Naive thymus-derived CD4-positive, alpha-beta T cell (primary cell): Measurements from ENCODE around the gene PPP2R5A. TPM values are rescaled to one million over a fixed set of nuclear protein-coding genes. Genes with fewer than 3 reads are reported as not detected.
A peak's percentile ranks its signal among the peaks of the same experiment; 100 is the strongest.

Source experiments
- ATAC-seq: fragments of 150-1000 bp; cut with Tn5 transposase; 2 replicates; pipeline ENCODE4 v1.10.0; 2021; ENCODE audit warnings: mild to moderate bottlenecking, moderate library complexity
- CTCF ChIA-PET: fragments of 350-600 bp; sonication (Branson Sonifier 250); formaldehyde crosslinking; loops from one replicate; lab custom pipeline; 2021; ENCODE audit warnings: antibody characterized with exemption; lab: Charles Lee
- POLR2A ChIA-PET: fragments of 350-600 bp; sonication (Branson Sonifier 250); formaldehyde crosslinking; loops from one replicate; lab custom pipeline; 2021; ENCODE audit warnings: antibody characterized with exemption, inconsistent platforms; lab: Charles Lee
- DNase-seq, 9 donors: peaks; one replicate each; pipeline versions ENCODE4 v3.0.0 to v3.0.0-alpha.2; 2020 to 2022; ENCODE audit warnings: mixed read lengths in 1 of 9
- H3K27ac ChIP-seq: one replicate; pipeline ENCODE4 v1.7.0; 2013; ENCODE audit warnings: mild to moderate bottlenecking, low read depth, low read length, moderate library complexity
- H3K27me3 ChIP-seq, 2 donors: one replicate each; pipeline ENCODE4 v1.7.0; 2013; ENCODE audit warnings: low read length in 2 of 2, mild to moderate bottlenecking in 2 of 2, moderate library complexity in 2 of 2; ENCODE audit not compliant: control insufficient read depth in 2 of 2, insufficient read depth in 2 of 2
- H3K36me3 ChIP-seq, 3 experiments: 1 replicate in 2 of 3; 2 replicates in 1 of 3; pipeline ENCODE4 v1.7.0; 2013; ENCODE audit warnings: low read length in 3 of 3, mild to moderate bottlenecking in 3 of 3, moderate library complexity in 1 of 3; ENCODE audit not compliant: insufficient read depth in 3 of 3, control insufficient read depth in 2 of 3
- H3K4me1 ChIP-seq, 2 donors: one replicate each; pipeline ENCODE4 v1.7.0; 2013; ENCODE audit warnings: low read length in 2 of 2, mild to moderate bottlenecking in 2 of 2, moderate library complexity in 1 of 2; ENCODE audit not compliant: control insufficient read depth in 2 of 2, insufficient read depth in 2 of 2
- H3K4me3 ChIP-seq: 2 replicates; pipeline ENCODE4 v1.7.0; 2013; ENCODE audit warnings: mild to moderate bottlenecking, low read length
- H3K9me3 ChIP-seq, 3 experiments: 1 replicate in 2 of 3; 2 replicates in 1 of 3; pipeline ENCODE4 v1.7.0; 2013; ENCODE audit warnings: low read length in 3 of 3; ENCODE audit not compliant: control insufficient read depth in 2 of 3
- H3K27ac Mint-ChIP-seq, 9 donors: one replicate each; pipeline ENCODE4 v1.8.0; 2020 to 2022; ENCODE audit warnings: mixed read lengths in 9 of 9, mild to moderate bottlenecking in 8 of 9, moderate library complexity in 5 of 9, inconsistent platforms in 2 of 9
- H3K27me3 Mint-ChIP-seq, 5 donors: one replicate each; pipeline ENCODE4 v1.8.0; 2021 to 2022; ENCODE audit warnings: mixed read lengths in 5 of 5, mild to moderate bottlenecking in 1 of 5
- H3K36me3 Mint-ChIP-seq, 5 donors: one replicate each; pipeline ENCODE4 v1.8.0; 2020 to 2022; ENCODE audit warnings: mixed read lengths in 5 of 5, mild to moderate bottlenecking in 3 of 5, inconsistent platforms in 1 of 5
- H3K4me1 Mint-ChIP-seq, 7 donors: one replicate each; pipeline ENCODE4 v1.8.0; 2020 to 2022; ENCODE audit warnings: mixed read lengths in 7 of 7, mild to moderate bottlenecking in 3 of 7, inconsistent platforms in 1 of 7
- H3K4me3 Mint-ChIP-seq, 10 donors: one replicate each; pipeline ENCODE4 v1.8.0; 2020 to 2022; ENCODE audit warnings: mild to moderate bottlenecking in 10 of 10, mixed read lengths in 10 of 10, moderate library complexity in 6 of 10, inconsistent platforms in 2 of 10
- H3K9me3 Mint-ChIP-seq, 11 donors: one replicate each; pipeline ENCODE4 v1.8.0; 2020 to 2022; ENCODE audit warnings: mixed read lengths in 11 of 11, mild to moderate bottlenecking in 4 of 11, inconsistent platforms in 1 of 11, moderate library complexity in 1 of 11
- intact Hi-C, 2 donors: fragments of 100-400 bp; cut with micrococcal nuclease; formaldehyde crosslinking; loops; one replicate each; pipeline ENCODE4 v1.15.1; 2023
- polyA plus RNA-seq, 2 donors: library from polyadenylated mRNA; unstranded; fragments of 300-500 nt; fragmentation: Illumina TruSeq; gene quantifications; one replicate each; pipeline ENCODE4 v1.2.3, GENCODE V29; 2021
- total RNA-seq, 6 experiments: library from RNA in 5 of 6; stranded (reverse) in 5 of 6; gene quantifications; 1 replicate in 5 of 6; 2 replicates in 1 of 6; pipeline ENCODE4 v1.2.3 and lab custom pipeline; 2021 to 2026

PPP2R5A gene
- total and polyA plus RNA-seq, 7 experiments from 2014 or later = 22.9 to 52.7 (median 47.5) TPM

DNA sequence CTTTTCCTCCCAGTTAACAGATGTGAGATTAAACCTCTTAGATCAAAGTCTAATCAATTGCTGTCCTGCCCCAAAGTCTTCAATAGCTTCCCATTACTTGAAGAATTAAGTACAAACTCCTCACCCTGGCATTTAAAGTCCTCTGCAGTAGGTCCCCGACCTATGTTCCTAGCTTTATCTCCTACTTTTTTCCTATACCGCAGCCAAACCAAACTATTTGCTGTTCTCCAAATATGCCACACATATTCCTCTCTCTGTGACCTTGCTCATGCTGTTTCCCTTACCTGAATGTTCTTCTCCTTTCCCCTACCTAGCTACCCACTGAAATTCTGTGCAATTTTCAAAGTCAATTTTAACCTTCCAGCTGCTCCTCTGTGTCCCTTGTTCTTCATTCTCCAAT, 14.0 kb upstream of the PPP2R5A start:
- H3K4me1 ChIP-seq = no peaks in the 10 kb centered on the region
- ChIA-PET CTCF (no interaction called here), POLR2A (interaction anchor here (0.8 to 1.2 kb wide), 2 partner anchors 14 to 15 kb away, joined by 3 read pairs; no protein-coding TSS in a partner anchor)
- no peak overlapping the region for H3K27ac ChIP-seq
- intact Hi-C loops = no loop called here
- Mint-ChIP-seq H3K4me1 (peaks cover 0 to 6% (median 0%) of the 10 kb centered on the region in 7 donors), H3K36me3 (peaks cover 0 to 6% (median 0%) of the 10 kb centered on the region in 5 donors), H3K9me3 (no peaks in the 10 kb centered on the region), H3K4me3 (no peak overlapping the region), H3K27ac (no peak overlapping the region), H3K27me3 (peaks cover 0 to 29% (median 0%) of the 10 kb centered on the region in 5 donors)
- H3K9me3 ChIP-seq = no peaks in the 10 kb centered on the region
- DNase-seq (no peak), ATAC-seq (no peak)
- H3K36me3 ChIP-seq = no peaks in the 10 kb centered on the region
- H3K4me3 ChIP-seq = no peak overlapping the region
- no peaks in the 10 kb centered on the region for H3K27me3 ChIP-seq

DNA sequence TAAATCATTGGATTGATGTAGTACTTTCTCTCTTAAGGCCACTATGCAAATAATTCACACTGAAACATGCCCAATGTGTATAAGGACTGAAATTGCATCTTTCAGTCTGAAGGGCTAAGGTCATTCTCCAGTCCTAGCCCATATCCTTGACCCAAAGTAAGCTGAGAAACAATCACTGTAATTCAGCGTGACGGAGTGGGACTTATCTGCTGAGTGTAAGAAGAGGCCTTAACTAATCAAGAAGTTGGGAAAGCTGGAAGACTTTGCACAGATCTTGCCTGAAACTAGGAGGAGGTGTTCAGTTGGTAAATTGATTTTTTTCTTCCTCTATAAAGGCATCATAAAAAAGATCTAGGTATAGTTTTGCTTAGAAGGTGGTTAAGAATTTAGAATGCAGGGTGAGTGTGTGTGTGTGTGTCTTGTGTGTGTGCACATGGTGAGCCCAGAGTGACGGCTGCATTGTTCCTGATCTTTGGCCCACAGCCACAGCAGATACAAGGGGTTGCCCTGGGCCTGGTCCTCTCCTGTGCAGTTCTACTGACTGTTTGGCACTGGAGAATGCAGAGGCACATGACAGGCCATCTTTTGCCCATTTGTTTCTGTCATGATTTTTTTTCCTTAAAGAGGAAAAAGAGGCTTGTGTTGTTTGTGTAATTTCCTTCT, 13.3 kb upstream of the PPP2R5A start:
- no peaks in the 10 kb centered on the region for H3K9me3 Mint-ChIP-seq
- H3K9me3 ChIP-seq = no peaks in the 10 kb centered on the region
- DNase-seq (no peak), ATAC-seq (no peak)
- no peak overlapping the region for H3K4me3 Mint-ChIP-seq
- no peaks in the 10 kb centered on the region for H3K27me3 ChIP-seq
- ChIA-PET CTCF (no interaction called here), POLR2A (no interaction called here)
- H3K27ac Mint-ChIP-seq = no peak overlapping the region
- no peaks in the 10 kb centered on the region for H3K36me3 ChIP-seq
- intact Hi-C loops = no loop called here
- peaks cover 0 to 6% (median 0%) of the 10 kb centered on the region in 5 donors for H3K36me3 Mint-ChIP-seq
- H3K4me3 ChIP-seq = no peak overlapping the region
- H3K27ac ChIP-seq = no peak overlapping the region
- peaks cover 0 to 28% (median 0%) of the 10 kb centered on the region in 5 donors for H3K27me3 Mint-ChIP-seq
- peaks cover 0 to 6% (median 0%) of the 10 kb centered on the region in 7 donors for H3K4me1 Mint-ChIP-seq
- no peaks in the 10 kb centered on the region for H3K4me1 ChIP-seq

DNA sequence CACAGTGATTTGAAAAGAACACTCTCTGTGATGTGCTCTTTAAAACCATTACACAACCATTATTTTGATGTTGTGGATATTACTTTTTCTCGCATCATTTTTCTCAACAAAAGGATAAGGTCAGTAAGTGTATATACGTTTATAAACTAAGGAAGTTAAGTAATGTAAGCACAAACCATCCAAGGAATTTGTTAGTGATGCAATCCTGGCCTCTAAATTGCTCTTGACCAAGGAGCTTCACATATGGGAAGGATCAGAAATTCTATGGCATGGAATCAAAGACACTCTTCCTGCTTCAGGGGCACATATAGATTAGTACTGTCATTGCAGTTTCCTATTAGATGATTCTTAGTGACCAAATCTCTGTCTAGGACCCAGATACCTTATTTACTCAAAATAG, 3.6 kb upstream of the PPP2R5A start:
- H3K4me3 ChIP-seq = no peak overlapping the region
- ChIA-PET CTCF (no interaction called here), POLR2A (no interaction called here)
- peaks cover 0 to 5% (median 0%) of the 10 kb centered on the region in 3 experiments for H3K36me3 ChIP-seq
- Mint-ChIP-seq H3K9me3 (peaks cover 0 to 2% (median 0%) of the 10 kb centered on the region in 11 donors), H3K36me3 (peaks cover 0 to 7% (median 0%) of the 10 kb centered on the region in 5 donors), H3K27me3 (peaks cover 0 to 11% (median 0%) of the 10 kb centered on the region in 5 donors), H3K4me3 (no peak overlapping the region), H3K27ac (no peak overlapping the region), H3K4me1 (peaks cover 12 to 24% (median 23%) of the 10 kb centered on the region in 7 donors)
- H3K4me1 ChIP-seq = peaks cover 8 to 10% of the 10 kb centered on the region in 2 donors
- intact Hi-C loops = loop anchor here in 1 of 2 donors (10.0 kb wide), 1 partner anchor 2003 kb away; the partner anchor contains the start of gene SMYD2
- H3K27me3 ChIP-seq = no peaks in the 10 kb centered on the region
- DNase-seq (no peak), ATAC-seq (no peak)
- no peaks in the 10 kb centered on the region for H3K9me3 ChIP-seq
- H3K27ac ChIP-seq = no peak overlapping the region

DNA sequence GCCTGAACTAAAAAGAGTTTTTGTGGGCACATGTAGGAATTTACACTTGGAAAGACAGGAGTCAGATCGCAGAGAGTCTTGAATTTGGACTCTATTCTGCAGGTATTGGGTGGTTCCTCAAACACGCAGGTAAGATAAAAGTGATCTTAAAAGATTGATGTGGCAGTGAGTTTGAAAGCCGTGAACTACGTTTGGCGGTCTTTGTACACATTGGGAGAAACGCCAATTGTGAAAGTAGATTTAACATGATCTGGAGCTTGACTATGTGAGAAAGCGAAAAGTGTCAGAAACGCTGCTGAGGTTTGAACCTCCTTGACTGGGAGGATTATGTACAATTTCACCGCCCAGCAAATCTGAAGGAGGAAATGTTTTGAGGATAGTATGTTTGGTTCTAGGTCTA, 1.5 kb upstream of the PPP2R5A start:
- POLR2A ChIA-PET = interaction anchor here (0.7 to 2.0 kb wide), 4 partner anchors 25 to 441 kb away, joined by 3 to 14 read pairs (median 4); no protein-coding TSS in a partner anchor
- peaks cover 18% of the 10 kb centered on the region in 2 donors for H3K4me1 ChIP-seq
- peaks cover 0 to 5% (median 0%) of the 10 kb centered on the region in 3 experiments for H3K36me3 ChIP-seq
- Mint-ChIP-seq H3K36me3 (peaks cover 0 to 13% (median 0%) of the 10 kb centered on the region in 5 donors), H3K9me3 (peaks cover 0 to 2% (median 0%) of the 10 kb centered on the region in 11 donors), H3K4me3 (peak overlapping the region; percentile 93 to 98 (median 98)), H3K27me3 (peaks cover 0 to 7% (median 0%) of the 10 kb centered on the region in 5 donors), H3K4me1 (peaks cover 17 to 37% (median 34%) of the 10 kb centered on the region in 7 donors), H3K27ac (peak overlapping the region; percentile 85 to 99 (median 97))
- peak in 7 of 9 donors; percentile 48 to 74 (median 59) for DNase-seq
- no peaks in the 10 kb centered on the region for H3K27me3 ChIP-seq
- CTCF ChIA-PET = no interaction called here
- H3K4me3 ChIP-seq = peak overlapping the region; percentile 87
- no peaks in the 10 kb centered on the region for H3K9me3 ChIP-seq
- no peak for ATAC-seq
- H3K27ac ChIP-seq = peak overlapping the region; percentile 93
- intact Hi-C loops = loop anchor here (2.0 to 10.0 kb wide), 4 partner anchors 97 to 2001 kb away; partner anchors contain the start of gene SMYD2 (in 1 of the 2)

DNA sequence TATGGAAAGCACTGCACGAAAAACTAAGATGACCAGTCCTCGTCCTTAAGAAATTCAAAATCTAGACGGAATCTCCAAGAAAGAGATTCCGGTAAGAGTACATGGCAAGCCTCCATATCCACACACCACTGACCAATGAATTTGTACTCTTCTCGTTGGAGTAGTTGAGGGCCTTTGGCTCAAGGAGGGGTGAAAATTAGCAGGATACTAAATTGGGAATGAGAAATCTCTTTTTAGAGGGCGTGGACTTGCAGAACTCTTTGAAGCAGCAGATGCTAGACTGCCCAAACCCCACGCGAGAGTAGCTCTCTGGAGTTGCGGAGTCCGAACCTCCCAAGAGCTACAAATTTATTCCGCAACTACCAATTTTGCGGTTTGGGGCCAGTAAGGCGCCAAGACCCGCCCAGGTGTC, 872 bp upstream of the PPP2R5A start:
- ATAC-seq = no peak
- peaks cover 18 to 22% of the 10 kb centered on the region in 2 donors for H3K4me1 ChIP-seq
- no peaks in the 10 kb centered on the region for H3K9me3 ChIP-seq
- H3K36me3 Mint-ChIP-seq = peaks cover 0 to 16% (median 0%) of the 10 kb centered on the region in 5 donors
- peak overlapping the region; percentile 93 to 98 (median 98) for H3K4me3 Mint-ChIP-seq
- H3K4me1 Mint-ChIP-seq = peaks cover 21 to 42% (median 38%) of the 10 kb centered on the region in 7 donors
- peaks cover 0 to 7% (median 0%) of the 10 kb centered on the region in 5 donors for H3K27me3 Mint-ChIP-seq
- H3K4me3 ChIP-seq = peak overlapping the region; percentile 87
- intact Hi-C loops = loop anchor here (2.0 to 10.0 kb wide), 4 partner anchors 98 to 2000 kb away; partner anchors contain the start of gene SMYD2 (in 1 of the 2)
- H3K36me3 ChIP-seq = peaks cover 0 to 5% (median 0%) of the 10 kb centered on the region in 3 experiments
- no peaks in the 10 kb centered on the region for H3K27me3 ChIP-seq
- ChIA-PET CTCF (interaction anchor here (0.9 kb wide), 1 partner anchor 171 kb away, joined by 5 read pairs; no protein-coding TSS in a partner anchor), POLR2A (interaction anchor here (0.6 to 2.0 kb wide), 7 partner anchors 26 to 442 kb away, joined by 3 to 14 read pairs (median 3); partner anchors contain the start of genes DTL and INTS7)
- H3K27ac Mint-ChIP-seq = peak overlapping the region; percentile 85 to 99 (median 97)
- H3K27ac ChIP-seq = peak overlapping the region; percentile 93
- H3K9me3 Mint-ChIP-seq = peaks cover 0 to 2% (median 0%) of the 10 kb centered on the region in 11 donors
- no peak for DNase-seq
